CD4-positive, alpha-beta T cell treated with Interleukin-6 for 4 hours (primary cell): ENCODE measurements around the gene KCNJ15.
"Not testable (repeated sequence)": the region's sequence is repeated elsewhere in the genome, so short reads cannot be mapped to it uniquely, and the experiment has no call there.

Experiments
- DNase-seq: peaks from one replicate; pipeline ENCODE4 v3.0.0-alpha.2; 2020; ENCODE audit warnings: mixed read lengths

The KCNJ15 gene

GRCh38 chr21:38256599-38257302 lies at the start of gene KCNJ15:
Gene KCNJ15, plus strand, starts transcription at chr21:38256991. Its CDS starts 42,271 bp downstream, at chr21:38299262.
- DNase-seq = no peak

GRCh38 chr21:38208118-38208517 lies 48.7 kb upstream of the KCNJ15 start:
- DNase-seq = peak; percentile 35

GRCh38 chr21:38211321-38211720 lies 45.5 kb upstream of the KCNJ15 start:
- DNase-seq = no peak

- DNase-seq = no peak
Observed at GRCh38 chr21:38212706-38213105, 44.1 kb upstream of the KCNJ15 start.

- DNase-seq = peak; percentile 78
Observed at GRCh38 chr21:38219049-38219628, 37.7 kb upstream of the KCNJ15 start.

GRCh38 chr21:38220270-38220737 lies 36.5 kb upstream of the KCNJ15 start:
- DNase-seq = no peak

GRCh38 chr21:38221594-38221993 lies 35.2 kb upstream of the KCNJ15 start:
- no peak for DNase-seq

GRCh38 chr21:38223893-38224540 lies 32.8 kb upstream of the KCNJ15 start:
- DNase-seq = no peak

GRCh38 chr21:38227401-38227800 lies 29.4 kb upstream of the KCNJ15 start:
- no peak for DNase-seq

GRCh38 chr21:38228115-38228514 lies 28.7 kb upstream of the KCNJ15 start:
- no peak for DNase-seq

GRCh38 chr21:38228537-38228936 lies 28.3 kb upstream of the KCNJ15 start:
- no peak for DNase-seq

- DNase-seq = no peak
Observed at GRCh38 chr21:38229260-38229877, 27.4 kb upstream of the KCNJ15 start.

GRCh38 chr21:38234395-38235142 lies 22.2 kb upstream of the KCNJ15 start:
- DNase-seq = no peak

- DNase-seq = not testable (repeated sequence)
Observed at GRCh38 chr21:38235251-38235650, 21.5 kb upstream of the KCNJ15 start.

- no peak for DNase-seq
Observed at GRCh38 chr21:38236232-38236631, 20.6 kb upstream of the KCNJ15 start.

- DNase-seq = no peak
Observed at GRCh38 chr21:38239672-38240071, 17.1 kb upstream of the KCNJ15 start.

GRCh38 chr21:38240129-38240528 lies 16.7 kb upstream of the KCNJ15 start:
- no peak for DNase-seq

- no peak for DNase-seq
Observed at GRCh38 chr21:38241029-38241740, 15.6 kb upstream of the KCNJ15 start.

GRCh38 chr21:38242061-38242460 lies 14.7 kb upstream of the KCNJ15 start:
- no peak for DNase-seq

- DNase-seq = no peak
Observed at GRCh38 chr21:38243732-38244406, 12.9 kb upstream of the KCNJ15 start.

- DNase-seq = peak; percentile 7
Observed at GRCh38 chr21:38244407-38244787, 12.4 kb upstream of the KCNJ15 start.
